Mesothelial cell of epicardium (in vitro differentiated cells): Measurements from ENCODE around the gene NDUFS2. TPM values are rescaled to one million over a fixed set of nuclear protein-coding genes. Genes with fewer than 3 reads are reported as not detected.

Source experiments
- DNase-seq, 2 experiments: peaks; one replicate each; pipeline ENCODE4 v3.0.0; 2021; ENCODE audit warnings: low spot score in 2 of 2; ENCODE audit not compliant: unreplicated experiment in 2 of 2
- H3K27ac Mint-ChIP-seq: 2 replicates; pipeline ENCODE4 v1.8.0; 2021; ENCODE audit warnings: mixed read lengths
- H3K27me3 Mint-ChIP-seq: 2 replicates; pipeline ENCODE4 v1.8.0; 2021; ENCODE audit warnings: low read depth, mixed read lengths
- H3K36me3 Mint-ChIP-seq: 2 replicates; pipeline ENCODE4 v1.8.0; 2021; ENCODE audit warnings: mixed read lengths
- H3K4me1 Mint-ChIP-seq: 2 replicates; pipeline ENCODE4 v1.8.0; 2021; ENCODE audit warnings: mixed read lengths
- H3K4me3 Mint-ChIP-seq: 2 replicates; pipeline ENCODE4 v1.8.0; 2021; ENCODE audit warnings: mild to moderate bottlenecking, moderate library complexity, mixed read lengths
- H3K9me3 Mint-ChIP-seq: 2 replicates; pipeline ENCODE4 v1.8.0; 2021; ENCODE audit warnings: mixed read lengths
- total RNA-seq: library from RNA; stranded (reverse); gene quantifications from 3 replicates; pipeline ENCODE4 v1.2.1, GENCODE V29; 2021
- TF ChIP-seq, protein P1 (sequence below): fragments of 200-600 bp; sonication (generic); IDR thresholded peaks from one replicate; pipeline ENCODE4 v1.5.0; 2021; ENCODE audit warnings: antibody characterized with exemption; ENCODE audit not compliant: unreplicated experiment

Gene NDUFS2
- total RNA-seq, 1 donor from 2014 or later, result 70.1 TPM

DNA sequence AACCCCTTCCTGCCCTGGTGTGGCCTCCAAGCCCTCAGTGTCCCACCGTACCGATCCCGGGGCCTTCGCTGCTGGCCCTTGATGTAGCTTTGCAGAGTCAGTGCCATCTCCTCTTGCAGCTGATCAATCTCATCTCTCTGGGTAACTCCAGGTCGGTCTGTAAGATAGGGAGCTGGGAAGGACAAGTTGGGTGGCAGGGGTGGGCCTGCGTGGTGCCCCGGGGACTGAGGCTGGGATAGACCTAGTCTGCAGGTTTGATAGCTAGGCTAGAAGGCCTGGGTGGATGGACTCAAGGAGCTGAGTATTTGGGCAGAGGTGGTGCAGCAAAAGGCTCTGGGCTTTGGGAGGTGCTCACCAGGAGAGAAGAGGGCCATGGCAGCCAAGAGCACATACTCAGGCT lies 28.6 kb downstream of the NDUFS2 start:
- H3K4me1 Mint-ChIP-seq, result peaks cover 20% of the 10 kb centered on the region

DNA sequence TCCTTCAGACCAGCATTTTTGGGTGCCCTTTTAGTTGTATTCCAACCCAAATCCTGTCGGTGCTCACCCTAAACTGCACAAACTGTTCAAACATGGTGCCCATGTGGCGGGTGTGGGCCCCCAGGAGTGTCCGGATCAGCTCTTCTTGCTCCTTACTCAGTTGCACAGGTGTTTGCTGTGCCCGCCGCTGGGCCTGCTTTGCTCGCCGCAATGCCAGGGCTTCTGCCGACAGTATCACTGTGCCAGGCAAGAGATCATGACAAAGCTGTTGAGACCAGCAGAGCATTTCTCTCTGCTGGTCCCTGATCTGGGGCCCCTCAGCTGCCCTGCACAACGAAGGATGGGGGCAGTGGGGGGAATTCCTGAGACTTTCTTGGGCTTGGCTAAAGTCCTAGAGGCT lies 30.9 kb downstream of the NDUFS2 start:
- H3K4me3 Mint-ChIP-seq, result no peak overlapping the region
- no peaks in the 10 kb centered on the region for H3K9me3 Mint-ChIP-seq
- TF ChIP-seq, protein P1, sequence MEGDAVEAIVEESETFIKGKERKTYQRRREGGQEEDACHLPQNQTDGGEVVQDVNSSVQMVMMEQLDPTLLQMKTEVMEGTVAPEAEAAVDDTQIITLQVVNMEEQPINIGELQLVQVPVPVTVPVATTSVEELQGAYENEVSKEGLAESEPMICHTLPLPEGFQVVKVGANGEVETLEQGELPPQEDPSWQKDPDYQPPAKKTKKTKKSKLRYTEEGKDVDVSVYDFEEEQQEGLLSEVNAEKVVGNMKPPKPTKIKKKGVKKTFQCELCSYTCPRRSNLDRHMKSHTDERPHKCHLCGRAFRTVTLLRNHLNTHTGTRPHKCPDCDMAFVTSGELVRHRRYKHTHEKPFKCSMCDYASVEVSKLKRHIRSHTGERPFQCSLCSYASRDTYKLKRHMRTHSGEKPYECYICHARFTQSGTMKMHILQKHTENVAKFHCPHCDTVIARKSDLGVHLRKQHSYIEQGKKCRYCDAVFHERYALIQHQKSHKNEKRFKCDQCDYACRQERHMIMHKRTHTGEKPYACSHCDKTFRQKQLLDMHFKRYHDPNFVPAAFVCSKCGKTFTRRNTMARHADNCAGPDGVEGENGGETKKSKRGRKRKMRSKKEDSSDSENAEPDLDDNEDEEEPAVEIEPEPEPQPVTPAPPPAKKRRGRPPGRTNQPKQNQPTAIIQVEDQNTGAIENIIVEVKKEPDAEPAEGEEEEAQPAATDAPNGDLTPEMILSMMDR, result no peak
- no peak overlapping the region for H3K27ac Mint-ChIP-seq
- no peaks in the 10 kb centered on the region for H3K27me3 Mint-ChIP-seq
- H3K36me3 Mint-ChIP-seq, result peaks cover 4% of the 10 kb centered on the region
- no peak for DNase-seq
- no peaks in the 10 kb centered on the region for H3K4me1 Mint-ChIP-seq

More for the DNA sequence above, 28.6 kb downstream of the NDUFS2 start:
- no peaks in the 10 kb centered on the region for H3K9me3 Mint-ChIP-seq
- no peak overlapping the region for H3K4me3 Mint-ChIP-seq
- DNase-seq, result no peak
- TF ChIP-seq, protein P1, result no peak
- no peaks in the 10 kb centered on the region for H3K27me3 Mint-ChIP-seq
- H3K27ac Mint-ChIP-seq, result no peak overlapping the region
- peaks cover 4% of the 10 kb centered on the region for H3K36me3 Mint-ChIP-seq

DNA sequence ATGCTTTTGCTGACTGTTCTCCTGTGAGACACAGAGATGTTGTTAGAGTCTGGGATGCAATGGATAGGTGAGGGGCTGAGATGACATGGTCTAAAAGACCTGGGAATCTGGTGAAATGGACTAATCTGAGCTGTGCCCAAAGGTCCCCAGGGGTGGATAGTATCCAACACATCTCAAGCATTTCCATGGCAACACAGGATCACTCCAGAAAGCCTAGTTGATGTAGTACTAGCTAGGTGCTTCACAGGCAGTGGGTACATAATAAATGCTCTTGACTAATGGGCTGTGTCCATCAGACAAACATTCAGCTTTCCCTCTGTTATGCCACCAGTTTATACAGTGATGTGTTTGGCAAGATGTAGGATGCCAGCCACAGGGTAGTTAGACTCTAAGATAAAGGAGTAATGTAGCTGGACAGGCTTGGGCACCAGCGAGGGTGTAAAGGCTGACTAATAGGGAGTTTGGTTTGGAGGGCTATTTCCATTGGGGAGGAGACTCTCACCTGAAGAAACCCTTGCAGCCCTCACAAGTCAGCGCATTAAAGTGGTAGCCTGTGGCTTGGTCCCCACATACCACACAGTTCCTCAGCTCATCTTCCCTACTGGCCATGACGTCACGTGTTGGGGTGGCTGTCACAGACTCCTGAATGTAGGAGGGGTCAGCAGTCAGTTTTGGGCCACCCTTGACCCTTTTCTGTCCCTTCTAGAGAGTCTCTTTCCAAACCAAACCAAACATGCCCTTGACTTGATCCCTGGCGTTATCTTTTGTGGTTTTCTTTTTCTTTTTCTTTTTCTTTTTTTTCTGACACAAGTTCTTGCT lies 34.0 kb downstream of the NDUFS2 start:
- DNase-seq, result no peak
- TF ChIP-seq, protein P1, result no peak
- H3K9me3 Mint-ChIP-seq, result no peaks in the 10 kb centered on the region
- H3K36me3 Mint-ChIP-seq, result no peaks in the 10 kb centered on the region
- H3K4me1 Mint-ChIP-seq, result no peaks in the 10 kb centered on the region
- no peak overlapping the region for H3K4me3 Mint-ChIP-seq
- no peaks in the 10 kb centered on the region for H3K27me3 Mint-ChIP-seq
- no peak overlapping the region for H3K27ac Mint-ChIP-seq

DNA sequence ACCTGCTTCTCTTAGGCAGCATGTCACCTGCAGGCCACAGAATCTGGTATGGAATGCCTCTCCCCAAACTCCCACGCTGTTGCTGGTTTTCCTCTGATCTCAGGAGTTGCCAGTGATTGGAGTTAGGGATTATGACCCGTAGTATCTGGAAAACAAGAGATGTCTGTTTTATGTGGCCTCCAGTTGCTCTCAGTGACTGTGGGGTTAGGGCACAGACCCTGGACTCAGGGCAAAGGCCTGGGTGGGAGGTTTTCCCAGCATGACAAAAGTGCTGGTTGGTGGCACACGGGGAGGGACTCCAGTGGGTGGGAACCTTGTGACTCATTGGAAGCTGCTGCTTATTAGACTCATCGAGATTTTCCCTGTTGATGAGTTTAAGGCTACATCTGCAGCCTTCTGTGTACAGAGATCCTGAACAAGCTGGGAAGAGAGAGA lies 35.9 kb downstream of the NDUFS2 start, which contains the start of gene NR1I3:
Gene NR1I3 (minus strand): TSS at position 165 of the 435 bp plus-strand sequence. CDS start 1,638 bp downstream, outside the sequence.
- no peak within 1 kb of the TSS for H3K27ac Mint-ChIP-seq

DNA sequence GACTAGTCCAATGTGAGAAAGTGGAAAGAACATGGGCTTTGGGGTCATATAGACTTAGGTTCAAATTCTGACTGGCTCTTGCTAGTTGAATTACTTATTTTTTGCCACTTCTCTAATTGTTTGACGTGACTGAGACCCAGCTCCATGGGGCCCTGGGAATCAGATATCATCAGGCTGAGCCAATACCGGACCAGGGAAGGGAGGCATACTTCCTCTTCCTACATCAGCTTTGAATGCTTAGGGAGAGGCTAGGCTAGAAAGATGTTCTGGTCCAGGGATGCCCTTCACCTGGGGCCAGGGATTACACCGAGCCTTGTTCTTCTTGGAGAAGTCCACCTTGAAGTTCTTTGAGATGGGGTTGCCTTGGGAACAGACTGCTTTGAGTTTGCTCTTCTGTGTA lies 39.5 kb downstream of the NDUFS2 start:
- DNase-seq, result no peak
- Mint-ChIP-seq H3K9me3 (no peaks in the 10 kb centered on the region), H3K4me3 (no peak overlapping the region), H3K27ac (no peak overlapping the region), H3K4me1 (no peaks in the 10 kb centered on the region), H3K27me3 (no peaks in the 10 kb centered on the region), H3K36me3 (no peaks in the 10 kb centered on the region)
- TF ChIP-seq, protein P1, result no peak

More for the DNA sequence above, 35.9 kb downstream of the NDUFS2 start, which contains the start of gene NR1I3:
- no peaks in the 10 kb centered on the region for H3K27me3 Mint-ChIP-seq
- TF ChIP-seq, protein P1, result no peak
- no peaks in the 10 kb centered on the region for H3K9me3 Mint-ChIP-seq
- no peaks in the 10 kb centered on the region for H3K4me1 Mint-ChIP-seq
- H3K36me3 Mint-ChIP-seq, result no peaks in the 10 kb centered on the region
- no peak for DNase-seq
- H3K4me3 Mint-ChIP-seq, result no peak within 1 kb of the TSS
